HG03469 (cell line): ENCODE data around the gene TFAM.

Experiments
- ATAC-seq: cut with Tn5 transposase; IDR thresholded peaks from one replicate; pipeline ENCODE4 v1.9.1; 2021; ENCODE audit warnings: mild to moderate bottlenecking, moderate library complexity, moderate number of reproducible peaks; ENCODE audit not compliant: unreplicated experiment

TFAM gene

GRCh38 chr10:58433066-58433465 is 47.9 kb downstream of the TFAM start:
- ATAC-seq: no peak

DNA sequence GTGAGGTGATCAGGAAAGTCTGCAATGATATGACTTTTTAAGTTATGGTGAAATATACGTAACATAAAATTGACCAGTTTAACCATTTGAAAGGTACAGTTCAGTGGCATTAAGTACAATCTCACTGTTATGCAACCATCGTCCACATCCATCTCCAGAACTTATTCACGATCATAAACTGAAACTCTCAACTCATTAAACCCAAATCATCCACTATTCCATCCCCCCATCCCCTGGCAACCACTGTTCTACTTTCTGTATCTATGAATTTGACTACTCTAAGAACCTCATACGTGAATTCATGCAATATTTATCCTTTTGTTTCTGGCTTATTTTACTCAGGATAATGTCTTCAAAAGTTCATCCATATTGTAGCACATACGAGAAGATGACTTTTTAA is 48.4 kb downstream of the TFAM start:
- no peak for ATAC-seq

GRCh38 chr10:58435297-58435985 is 50.2 kb downstream of the TFAM start:
- ATAC-seq: no peak

DNA sequence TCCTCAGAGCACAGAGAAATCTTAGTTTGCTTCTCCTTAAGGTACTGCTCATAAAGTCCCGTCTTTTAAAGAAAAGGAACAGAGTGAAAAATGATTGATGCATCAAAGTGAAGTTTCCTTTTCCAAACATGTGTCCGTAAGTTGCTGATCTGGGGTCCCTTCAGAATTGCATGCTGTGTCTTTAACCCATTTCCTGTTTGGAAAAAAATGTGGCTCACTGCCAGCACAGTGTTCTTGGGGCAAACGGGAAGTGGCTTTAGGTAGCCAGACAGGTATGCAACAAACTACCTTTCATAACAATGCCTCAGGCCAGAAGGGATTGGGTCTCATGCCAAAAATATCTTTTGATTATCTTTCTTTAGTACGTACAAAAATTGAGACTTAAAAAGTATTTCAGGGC is 50.9 kb downstream of the TFAM start:
- no peak for ATAC-seq

GRCh38 chr10:58438340-58438871 is 53.2 kb downstream of the TFAM start:
- no peak for ATAC-seq

- ATAC-seq: no peak
Observed at GRCh38 chr10:58438986-58439385, 53.8 kb downstream of the TFAM start.

GRCh38 chr10:58439632-58440364 is 54.6 kb downstream of the TFAM start:
- no peak for ATAC-seq

DNA sequence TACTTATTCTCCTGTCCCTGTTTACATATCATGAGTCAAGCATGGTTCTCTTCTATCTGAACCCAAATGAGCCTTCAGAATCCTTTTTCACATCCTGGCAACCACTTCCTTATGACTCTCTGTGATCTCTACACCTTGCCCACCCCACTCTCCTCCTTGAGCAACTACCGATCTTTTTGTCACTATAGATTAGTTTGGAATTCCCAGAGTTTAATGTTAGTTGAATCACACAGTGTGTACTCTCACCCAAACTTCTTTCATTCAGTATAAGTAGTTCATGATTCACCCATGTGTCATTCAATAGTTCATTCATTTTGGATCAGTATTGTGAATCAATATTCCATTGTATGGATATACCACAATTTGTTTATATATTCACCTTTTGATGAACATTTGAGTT is 55.3 kb downstream of the TFAM start:
- ATAC-seq: no peak

DNA sequence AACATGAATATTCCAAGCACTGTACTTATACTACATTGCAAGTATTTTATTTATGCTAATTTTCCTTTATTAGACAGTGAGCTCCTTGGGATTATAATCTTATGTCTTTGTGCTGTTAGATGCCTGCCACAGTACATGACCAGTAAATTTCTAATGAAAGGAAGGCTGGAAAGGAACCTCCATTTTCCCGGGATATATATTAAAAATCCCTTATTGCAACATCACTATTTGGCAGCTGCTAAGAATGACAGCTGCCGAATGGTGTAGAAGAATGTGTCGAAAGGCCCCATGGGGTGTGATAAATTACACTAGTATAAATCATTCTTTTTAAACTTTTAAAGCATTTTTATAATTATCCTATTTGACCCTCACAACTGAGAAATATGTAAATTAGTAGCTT is 59.1 kb downstream of the TFAM start:
- ATAC-seq: no peak

GRCh38 chr10:58444876-58445275 is 59.7 kb downstream of the TFAM start:
- no peak for ATAC-seq

DNA sequence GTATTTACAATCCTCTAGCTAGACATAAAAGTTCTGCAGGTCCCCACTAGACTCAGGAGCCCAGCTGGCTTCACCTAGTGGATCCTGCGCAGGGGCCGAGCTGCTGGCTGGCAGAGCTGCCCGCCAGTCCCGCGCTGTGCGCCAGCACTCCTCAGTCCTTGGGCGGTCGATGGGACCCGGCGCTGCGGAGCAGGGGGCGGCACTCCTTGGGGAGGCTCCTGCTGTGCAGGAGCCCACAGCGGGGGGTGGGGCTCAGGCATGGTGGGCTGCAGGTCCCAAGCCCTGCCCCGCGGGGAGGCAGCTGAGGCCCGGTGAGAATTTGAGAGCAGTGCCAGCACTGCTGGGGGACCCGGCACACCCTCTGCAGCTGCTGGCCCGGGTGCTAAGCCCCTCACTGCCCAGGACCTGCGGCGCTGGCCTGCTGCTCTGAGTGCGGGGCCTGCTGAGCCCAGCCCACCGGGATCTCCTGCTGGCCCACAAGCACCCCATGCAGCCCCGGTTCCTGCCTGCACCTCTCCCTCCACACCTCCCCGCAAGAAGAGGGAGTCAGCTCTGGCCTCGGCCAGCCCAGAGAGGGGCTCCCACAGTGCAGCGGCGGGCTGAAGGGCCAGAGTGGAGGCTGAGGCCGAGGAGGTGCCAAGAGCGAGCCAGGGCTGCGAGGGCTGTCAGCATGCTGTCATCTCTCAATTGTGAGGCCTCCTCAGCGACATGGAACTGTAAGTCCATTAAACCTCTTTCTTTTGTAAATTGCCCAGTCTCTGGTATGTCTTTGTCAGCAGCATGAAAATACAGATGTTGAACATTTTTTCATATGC is 63.1 kb downstream of the TFAM start:
- ATAC-seq: no peak
